GM12875 (cell line): ENCODE data around the gene SMG9.

ENCODE experiments used
- H3K4me3 ChIP-seq: one replicate; pipeline ENCODE4 v1.5.1; 2011; ENCODE audit warnings: low read depth, low read length, control low read depth
- TF ChIP-seq, protein P1 (sequence below): IDR thresholded peaks from 2 replicates; pipeline ENCODE4 v1.5.1; 2011; ENCODE audit warnings: low read depth, mild to moderate bottlenecking, control low read depth, inconsistent platforms, low read length, moderate library complexity, borderline replicate concordance; ENCODE audit not compliant: insufficient read depth

Gene SMG9

DNA sequence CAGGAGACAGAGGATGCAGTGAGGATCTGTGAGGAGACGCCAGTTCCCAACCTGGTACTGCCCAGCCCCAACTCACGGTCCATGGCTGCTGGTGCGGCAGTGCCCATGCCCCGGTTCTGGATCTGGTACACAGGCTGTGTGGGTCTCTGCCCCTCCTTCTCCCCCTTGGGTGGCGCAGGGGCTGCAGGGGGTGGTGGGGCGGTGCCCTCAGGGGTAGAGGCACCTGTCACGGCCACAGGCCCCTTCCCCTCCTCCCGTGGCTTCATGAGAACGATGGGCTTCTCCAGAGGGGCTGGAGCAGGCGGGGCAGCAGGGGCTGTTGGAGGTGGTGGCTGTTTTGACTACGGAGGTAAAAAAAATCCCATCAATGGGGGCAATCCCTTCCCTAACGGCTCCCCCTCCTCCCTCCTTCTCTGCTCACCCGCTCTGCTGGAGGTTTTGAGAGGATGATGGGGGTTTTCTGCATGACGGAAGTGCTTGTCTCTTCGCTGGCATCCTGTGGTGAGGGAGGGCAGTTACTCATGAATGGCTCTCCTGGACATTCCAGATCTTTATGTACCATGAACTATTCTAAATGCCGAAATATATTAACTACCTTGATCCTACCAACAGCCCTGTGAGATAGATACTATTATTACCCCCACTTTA, 7.1 kb downstream of the SMG9 start:
- TF ChIP-seq, protein P1, sequence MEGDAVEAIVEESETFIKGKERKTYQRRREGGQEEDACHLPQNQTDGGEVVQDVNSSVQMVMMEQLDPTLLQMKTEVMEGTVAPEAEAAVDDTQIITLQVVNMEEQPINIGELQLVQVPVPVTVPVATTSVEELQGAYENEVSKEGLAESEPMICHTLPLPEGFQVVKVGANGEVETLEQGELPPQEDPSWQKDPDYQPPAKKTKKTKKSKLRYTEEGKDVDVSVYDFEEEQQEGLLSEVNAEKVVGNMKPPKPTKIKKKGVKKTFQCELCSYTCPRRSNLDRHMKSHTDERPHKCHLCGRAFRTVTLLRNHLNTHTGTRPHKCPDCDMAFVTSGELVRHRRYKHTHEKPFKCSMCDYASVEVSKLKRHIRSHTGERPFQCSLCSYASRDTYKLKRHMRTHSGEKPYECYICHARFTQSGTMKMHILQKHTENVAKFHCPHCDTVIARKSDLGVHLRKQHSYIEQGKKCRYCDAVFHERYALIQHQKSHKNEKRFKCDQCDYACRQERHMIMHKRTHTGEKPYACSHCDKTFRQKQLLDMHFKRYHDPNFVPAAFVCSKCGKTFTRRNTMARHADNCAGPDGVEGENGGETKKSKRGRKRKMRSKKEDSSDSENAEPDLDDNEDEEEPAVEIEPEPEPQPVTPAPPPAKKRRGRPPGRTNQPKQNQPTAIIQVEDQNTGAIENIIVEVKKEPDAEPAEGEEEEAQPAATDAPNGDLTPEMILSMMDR, result no peak
- no peak overlapping the region for H3K4me3 ChIP-seq

DNA sequence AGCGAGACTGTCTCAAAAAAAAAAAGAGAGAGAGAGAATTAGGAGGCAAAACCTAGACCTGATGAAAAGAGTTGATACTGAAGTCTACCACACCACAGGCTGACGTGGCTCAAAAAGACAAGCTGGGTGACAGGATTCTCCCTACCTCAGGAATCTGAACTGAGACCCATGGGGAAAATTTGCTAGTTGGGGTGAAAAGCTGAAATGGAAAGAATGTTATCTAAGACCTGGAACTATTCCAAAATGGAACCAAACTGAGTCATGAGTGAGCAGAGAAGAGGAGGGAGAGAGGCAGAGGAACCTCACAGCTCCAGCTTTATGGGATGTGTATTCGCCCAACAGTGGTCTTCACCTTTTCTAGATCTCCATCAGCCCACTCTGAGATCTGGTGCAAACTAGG, 11.7 kb downstream of the SMG9 start:
- no peak overlapping the region for H3K4me3 ChIP-seq
- TF ChIP-seq, protein P1, result no peak

DNA sequence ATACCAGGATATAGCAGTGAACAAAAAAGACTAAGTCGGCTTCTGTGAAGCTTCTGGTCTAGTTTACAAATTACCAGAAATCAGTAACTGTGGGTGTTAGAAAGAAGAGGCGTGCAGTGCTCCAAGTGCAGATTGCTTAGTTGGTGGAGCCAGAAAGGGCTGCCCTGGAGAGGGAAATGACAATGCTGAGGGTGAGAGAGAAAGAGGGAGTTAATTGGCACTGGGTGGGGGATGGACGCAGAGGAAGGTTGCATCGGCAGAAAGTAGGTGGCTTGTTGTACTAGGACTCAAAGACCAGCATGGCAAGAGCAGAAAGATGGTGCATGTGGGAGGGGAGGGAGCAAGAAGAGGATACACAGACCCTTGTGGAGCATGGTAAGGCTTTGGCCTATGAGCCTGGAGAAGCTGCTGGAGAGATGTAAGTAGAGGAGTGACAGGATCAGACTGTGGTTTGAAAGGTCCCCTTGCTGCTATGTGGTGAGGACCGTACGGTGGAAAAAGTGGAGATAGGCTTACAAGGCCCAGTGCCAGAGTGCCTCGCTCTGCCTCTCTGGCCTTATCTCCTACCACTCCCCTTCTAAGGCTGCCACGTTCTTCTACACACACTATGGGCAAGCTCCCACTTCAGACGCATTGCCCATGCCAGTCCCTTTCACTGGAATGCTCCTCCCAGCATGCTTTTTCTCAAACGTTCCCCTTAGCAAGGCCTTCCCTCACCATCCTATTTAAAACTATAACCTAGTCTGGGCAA, 13.5 kb downstream of the SMG9 start:
- H3K4me3 ChIP-seq, result no peak overlapping the region
- TF ChIP-seq, protein P1, result no peak

DNA sequence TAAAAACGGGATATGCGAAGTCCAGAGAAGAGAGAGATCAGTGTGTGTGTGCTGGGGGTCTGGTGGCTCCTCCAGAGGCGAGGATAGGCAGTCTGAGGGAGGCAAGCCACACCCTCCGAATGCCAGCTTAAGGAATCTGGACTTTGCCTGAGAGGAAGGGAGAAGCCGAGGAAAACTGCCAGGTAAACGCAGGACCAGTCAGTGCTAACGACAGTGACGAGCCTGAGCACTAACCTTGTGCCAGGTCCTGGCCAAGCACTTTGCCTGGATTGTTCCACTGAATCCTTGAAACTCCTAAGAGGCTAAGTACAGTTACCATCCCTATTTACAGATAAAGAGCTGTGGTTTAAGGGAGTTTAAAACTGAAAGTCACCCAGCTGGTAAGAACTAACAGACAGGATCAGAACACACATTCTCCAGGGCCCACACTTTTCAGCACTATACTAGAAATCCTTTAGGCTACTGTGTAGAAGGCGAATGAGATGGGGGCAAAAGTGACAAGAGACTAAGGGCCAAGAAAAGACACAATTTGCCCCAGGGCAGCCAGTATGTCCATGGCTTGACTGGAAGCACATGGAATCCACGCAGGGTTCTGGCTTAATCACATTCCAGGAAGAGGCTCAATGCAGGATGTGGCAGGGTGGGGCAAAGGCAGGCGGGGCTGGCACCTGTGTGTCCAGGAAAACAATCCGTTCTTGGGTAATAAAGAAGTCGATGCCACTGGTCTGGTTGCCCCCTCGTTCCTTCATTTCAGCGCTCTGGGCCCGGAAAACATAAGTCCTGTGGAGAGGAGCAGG, 15.1 kb downstream of the SMG9 start:
- no peak overlapping the region for H3K4me3 ChIP-seq
- TF ChIP-seq, protein P1, result no peak

DNA sequence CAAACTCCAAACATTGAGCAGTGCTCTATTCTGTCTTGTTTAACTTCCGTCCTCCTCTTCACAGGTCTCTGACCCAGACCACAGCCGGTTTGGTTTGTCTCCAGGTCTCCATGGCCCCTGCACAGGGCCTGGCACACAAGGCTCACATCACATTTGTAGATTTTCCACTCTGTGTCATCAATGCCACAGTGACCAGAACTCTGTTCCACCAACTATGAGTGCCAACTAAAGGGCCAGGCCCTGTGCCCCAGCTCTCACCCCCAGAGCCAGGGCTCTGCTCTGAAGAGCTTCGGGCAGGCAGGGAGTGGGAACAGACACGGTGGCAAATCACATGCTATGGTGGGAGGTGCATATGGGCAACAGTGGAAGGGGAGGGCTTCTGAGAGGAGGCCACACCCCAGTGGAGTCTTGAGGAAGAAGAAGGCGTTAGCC, 16.0 kb downstream of the SMG9 start:
- TF ChIP-seq, protein P1, result no peak
- H3K4me3 ChIP-seq, result no peak overlapping the region

DNA sequence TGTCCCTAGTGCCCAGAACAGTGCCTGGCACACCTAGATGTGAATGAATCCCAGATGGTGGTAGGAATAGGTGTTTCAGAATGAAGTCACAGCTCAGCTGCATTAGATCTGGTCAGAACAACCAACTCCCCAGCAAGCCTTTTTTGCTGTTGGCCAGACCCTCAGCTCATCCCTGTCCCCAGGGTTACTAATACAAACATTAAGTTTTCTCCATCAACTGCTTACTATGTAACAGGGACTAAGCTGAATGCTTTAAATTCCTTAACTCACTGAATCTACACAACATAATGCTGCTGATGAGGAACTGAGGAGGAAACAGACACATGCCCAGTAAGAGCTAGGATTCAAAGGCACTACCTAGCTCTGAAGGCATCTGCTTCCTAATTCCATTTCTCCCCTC, 18.8 kb downstream of the SMG9 start:
- H3K4me3 ChIP-seq, result no peak overlapping the region
- TF ChIP-seq, protein P1, result no peak

DNA sequence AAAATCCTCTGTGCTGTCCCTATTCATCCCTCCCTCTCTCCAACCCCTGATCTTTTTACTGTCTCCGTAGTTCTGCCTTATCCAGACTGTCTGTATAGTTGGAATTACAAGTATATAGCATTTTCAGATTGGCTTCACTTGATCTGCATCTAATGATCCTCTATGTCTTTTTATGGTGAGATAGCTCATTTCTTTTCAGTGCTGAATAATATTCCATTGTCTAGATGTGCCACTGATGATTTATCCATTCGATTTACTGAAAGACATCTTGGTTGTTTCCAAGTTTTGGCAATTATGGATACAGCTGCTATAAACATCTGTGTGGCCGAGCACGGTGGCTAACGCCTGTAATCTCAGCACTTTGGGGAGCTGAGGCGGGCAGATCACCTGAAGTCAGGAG, 19.7 kb downstream of the SMG9 start:
- TF ChIP-seq, protein P1, result no peak
- no peak overlapping the region for H3K4me3 ChIP-seq
